Posterior cingulate gyrus (tissue), 11 donors: Measurements from ENCODE around the gene SPEM1.
A peak's percentile ranks its signal among the peaks of the same experiment; 100 is the strongest.

ENCODE experiments used
- DNase-seq, 10 donors: peaks; one replicate each; pipeline versions ENCODE4 v3.0.0 to v3.0.0-alpha.2; 2020 to 2021; ENCODE audit warnings: mixed read lengths in 3 of 10
- intact Hi-C: fragments of 100-400 bp; cut with DNase I; formaldehyde crosslinking; loops from one replicate; pipeline ENCODE4 v1.15.1; 2023

SPEM1 gene

DNA sequence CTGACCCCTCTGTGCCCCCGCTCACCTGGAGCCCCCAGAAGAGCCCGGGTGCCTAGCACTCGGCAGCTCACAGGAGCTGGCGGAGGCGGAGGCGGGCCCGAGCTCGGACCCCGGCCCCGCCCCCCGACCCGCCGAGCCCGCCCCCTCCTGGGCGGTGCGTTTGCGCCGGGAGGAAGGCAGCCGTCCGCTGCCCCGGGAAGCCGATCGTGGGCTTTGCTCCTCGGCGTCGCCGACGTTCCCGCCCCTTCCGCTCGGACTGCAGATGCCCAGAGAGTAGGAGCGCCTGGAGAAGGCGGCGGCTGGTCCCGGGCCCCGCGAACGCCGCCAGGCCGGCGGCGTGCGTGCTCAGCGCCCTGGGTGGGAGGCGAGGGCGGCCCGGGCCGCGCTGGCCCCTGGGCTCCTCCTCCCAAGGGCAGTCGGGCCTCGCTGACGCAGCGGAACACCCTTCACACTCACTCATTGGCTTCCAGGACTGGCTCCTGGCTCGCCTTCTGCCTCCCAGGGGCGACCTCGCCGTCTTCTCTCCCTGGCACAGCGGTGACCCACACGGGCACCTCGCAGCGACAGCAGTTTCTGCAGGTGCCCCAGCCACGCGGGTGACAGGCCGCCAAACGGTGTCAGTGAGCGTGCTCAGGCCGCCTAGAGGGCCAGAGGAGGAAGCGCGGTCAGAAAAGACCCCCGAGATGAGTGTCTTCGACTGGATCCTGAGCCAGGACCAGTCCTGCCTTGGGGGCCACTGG lies 25.5 kb upstream of the SPEM1 start, which contains the start of gene PLSCR3:
PLSCR3 (minus strand) TSS at position 74 of the 740 bp plus-strand sequence. CDS start 415 bp downstream, outside the sequence.
- DNase-seq: peak; percentile 73 to 98 (median 87)
- intact Hi-C loops: loop anchor here (5.0 kb wide), 1 partner anchor 43 kb away; the partner anchor contains the start of genes FGF11 and TMEM102

DNA sequence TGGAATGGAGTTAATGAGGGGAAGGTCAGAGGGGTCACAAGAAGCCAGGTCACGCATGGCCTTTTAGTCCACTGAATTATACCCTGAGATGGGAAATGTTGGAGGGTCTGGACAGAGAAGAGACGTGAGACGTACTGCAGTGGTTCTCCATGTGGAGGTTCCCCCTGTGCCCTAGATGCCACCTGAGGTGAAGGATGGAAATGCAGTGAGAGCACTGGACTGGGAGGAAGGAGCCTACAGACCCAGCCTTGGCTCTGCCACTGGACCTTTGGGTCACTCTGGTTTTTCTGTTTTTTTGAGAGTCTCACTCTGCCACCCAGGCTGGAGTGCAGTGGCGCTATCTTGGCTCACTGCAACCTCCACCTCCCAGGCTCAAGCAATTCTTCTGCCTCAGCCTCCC lies 24.0 kb upstream of the SPEM1 start:
- no peak for DNase-seq
- intact Hi-C loops: no loop called here

DNA sequence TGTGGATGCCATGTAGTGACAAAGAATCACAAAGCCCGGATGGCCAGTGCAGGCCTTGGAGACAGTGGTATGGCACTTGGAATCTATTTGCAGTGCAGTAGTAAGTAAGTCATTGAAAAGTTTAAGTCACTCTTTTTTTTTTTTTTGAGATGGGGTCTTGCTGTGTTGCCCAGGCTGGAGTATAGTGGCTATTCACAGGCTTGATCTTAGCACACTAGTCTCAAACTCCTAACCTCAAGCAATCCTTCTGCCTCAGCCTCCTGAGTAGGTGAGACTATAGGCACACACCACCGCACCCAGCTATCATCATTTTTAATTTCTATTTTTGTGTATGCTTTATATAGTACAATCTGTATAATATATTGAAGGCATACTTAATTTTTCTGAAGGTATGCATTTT lies 21.5 kb upstream of the SPEM1 start:
- DNase-seq: peak in 1 of 10 donors; percentile 42
- intact Hi-C loops: no loop called here

DNA sequence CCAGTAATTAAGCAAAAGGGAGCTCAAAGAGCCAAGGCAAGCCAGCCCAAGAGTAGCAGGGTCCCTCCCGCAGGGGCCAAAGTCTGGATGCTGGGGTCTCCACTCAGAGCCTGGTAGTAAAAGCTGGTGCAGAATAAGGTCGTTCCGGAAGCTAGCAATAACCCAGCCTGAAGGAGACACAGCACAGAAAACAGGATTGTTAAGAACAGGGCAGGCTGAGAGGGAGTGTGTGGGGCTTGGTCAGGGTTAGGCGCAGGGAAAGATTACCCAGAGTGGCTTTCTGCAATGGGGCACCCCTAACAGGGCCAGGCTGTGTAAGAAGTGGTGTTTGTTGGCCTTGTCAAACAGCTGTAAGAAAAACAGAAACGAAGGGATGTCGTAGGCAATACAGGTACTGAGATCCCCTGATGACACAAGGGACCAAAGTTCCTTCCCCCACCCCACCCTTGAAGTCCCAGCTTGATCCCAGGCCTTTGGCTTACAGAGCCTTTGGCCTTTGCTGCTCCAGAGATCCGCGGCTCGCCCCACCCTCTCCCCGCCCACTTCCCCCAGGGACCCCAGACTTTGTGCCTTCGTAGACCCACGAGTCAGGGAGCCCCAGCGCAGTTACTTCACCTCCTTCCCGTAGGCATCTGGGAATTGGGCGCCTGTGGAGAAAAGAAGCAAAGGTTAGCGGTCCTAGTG lies 16.9 kb upstream of the SPEM1 start:
- intact Hi-C loops: loop anchor here (5.0 kb wide), 1 partner anchor 284 kb away; the partner anchor contains the start of genes TP53 and WRAP53
- DNase-seq: peak in 1 of 10 donors; percentile 67

DNA sequence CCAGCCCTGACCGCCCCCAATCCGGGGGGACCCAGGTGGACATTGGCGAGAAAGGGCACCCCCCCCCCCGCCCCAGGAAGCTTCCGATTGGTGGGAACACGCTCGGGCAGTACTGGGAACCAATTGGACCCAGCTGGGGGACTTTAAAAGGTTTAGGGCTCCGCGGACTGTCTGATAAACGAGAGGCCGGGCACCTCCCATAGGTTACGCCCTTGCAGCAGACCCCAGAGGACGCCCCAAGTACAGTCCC lies 16.5 kb upstream of the SPEM1 start:
- intact Hi-C loops: loop anchor here (5.0 kb wide), 1 partner anchor 284 kb away; the partner anchor contains the start of genes TP53 and WRAP53
- DNase-seq: no peak

DNA sequence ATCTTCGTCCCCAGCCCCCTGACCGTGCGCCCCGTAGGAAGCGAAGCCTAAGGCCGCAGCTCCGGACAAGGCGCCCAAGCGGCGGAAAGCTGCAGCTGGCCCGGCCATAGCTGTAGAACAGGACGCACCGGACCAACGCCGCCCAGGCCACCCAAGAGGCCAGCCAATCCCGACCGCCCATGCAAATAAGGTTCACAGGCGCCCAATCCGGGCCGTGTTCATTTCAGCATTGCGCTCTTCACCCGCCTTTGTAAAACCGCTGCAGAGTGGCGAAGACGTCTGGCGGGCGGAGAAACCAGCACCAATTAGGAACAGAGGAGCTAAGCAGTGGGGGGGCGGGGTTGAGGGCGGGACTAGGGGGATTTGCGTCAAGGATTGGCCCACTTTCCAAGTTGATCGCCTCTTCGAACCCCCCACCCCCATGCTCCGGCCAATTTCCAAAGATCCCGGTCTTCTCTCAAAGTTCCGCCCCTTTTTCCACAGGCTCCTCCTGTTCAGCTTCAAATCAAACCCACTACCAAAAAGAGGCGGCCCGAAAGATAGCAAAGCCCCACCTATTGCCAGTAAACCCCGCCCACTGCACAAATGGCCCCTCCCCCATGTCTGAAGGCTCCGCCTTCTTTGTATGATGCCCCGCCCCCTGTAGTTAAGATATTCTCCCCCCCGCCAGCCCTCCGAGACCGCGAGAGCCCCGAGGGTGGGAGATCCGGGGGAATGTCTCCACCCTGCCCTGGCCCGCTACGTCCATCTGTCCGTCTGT lies 16.0 kb upstream of the SPEM1 start, which contains the start of gene TMEM256:
TMEM256 (minus strand) TSS at position 121 of the 760 bp plus-strand sequence; CDS start at position 108, 13 bp downstream.
- intact Hi-C loops: loop anchor here (2.0 to 5.0 kb wide), 3 partner anchors 53 to 283 kb away; partner anchors contain the start of genes POLR2A, TP53 and WRAP53
- peak; percentile 99 to 100 (median 100) for DNase-seq

- DNase-seq: peak in 6 of 10 donors; percentile 38 to 90 (median 81)
- intact Hi-C loops: loop anchor here (2.0 to 5.0 kb wide), 3 partner anchors 54 to 282 kb away; partner anchors contain the start of genes POLR2A, TP53 and WRAP53
These were observed 15.3 kb upstream of the SPEM1 start for GRCh38 chr17:7404737-7405349.

GRCh38 chr17:7405350-7406234 lies 14.5 kb upstream of the SPEM1 start:
- intact Hi-C loops: loop anchor here (2.0 kb wide), 2 partner anchors 55 to 79 kb away; partner anchors contain the start of gene POLR2A
- no peak for DNase-seq

DNA sequence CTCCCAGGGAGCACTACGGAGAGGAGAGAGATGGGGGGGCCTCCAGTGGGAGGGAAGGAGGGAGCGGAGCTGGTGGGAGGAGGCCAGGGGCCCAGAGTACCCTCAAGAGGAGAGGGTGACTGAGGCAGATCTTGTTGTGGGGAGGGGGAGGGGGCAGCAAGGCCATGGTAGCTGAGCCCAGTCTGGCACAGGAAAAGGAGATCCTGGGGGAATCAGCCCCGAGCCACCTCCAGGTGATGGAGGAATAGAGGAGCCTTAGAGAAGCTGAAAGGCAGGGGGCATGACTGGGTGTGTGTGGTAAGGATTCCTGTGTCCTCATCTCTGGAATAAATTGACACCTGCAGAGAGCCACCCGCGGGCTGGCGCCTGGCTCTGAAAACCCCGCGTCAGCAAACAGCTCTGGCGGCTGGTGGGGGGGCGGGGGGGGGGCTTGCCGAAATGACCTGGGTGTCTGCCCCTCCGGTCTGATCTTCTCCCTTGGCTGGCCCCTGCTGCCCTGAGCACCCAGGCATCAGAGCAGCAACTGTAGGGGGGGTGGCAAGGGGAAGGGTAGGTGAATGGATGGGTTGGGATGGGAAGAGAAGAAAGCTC lies 13.8 kb upstream of the SPEM1 start:
- no peak for DNase-seq
- intact Hi-C loops: no loop called here

DNA sequence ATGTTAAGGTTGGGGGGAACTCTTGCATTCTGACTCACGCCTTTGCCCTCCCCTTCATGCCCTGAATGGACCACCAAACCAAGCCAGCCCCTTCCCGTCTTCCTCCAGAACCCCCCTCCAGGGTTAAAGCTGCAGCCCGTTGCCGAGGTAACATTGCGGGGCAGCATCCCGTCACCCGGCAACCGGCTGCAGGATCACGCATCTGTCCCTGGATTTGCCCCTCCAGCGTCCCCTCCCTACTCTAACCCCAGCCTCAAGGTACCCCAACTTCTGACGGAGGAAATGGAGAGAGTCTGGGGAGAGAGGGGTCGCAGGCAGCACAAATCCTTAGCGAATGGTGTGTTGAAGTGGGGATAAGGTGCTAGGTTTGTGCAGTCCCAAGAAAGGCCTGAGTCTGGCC lies 13.0 kb upstream of the SPEM1 start:
- peak in 1 of 10 donors; percentile 72 for DNase-seq
- intact Hi-C loops: no loop called here

DNA sequence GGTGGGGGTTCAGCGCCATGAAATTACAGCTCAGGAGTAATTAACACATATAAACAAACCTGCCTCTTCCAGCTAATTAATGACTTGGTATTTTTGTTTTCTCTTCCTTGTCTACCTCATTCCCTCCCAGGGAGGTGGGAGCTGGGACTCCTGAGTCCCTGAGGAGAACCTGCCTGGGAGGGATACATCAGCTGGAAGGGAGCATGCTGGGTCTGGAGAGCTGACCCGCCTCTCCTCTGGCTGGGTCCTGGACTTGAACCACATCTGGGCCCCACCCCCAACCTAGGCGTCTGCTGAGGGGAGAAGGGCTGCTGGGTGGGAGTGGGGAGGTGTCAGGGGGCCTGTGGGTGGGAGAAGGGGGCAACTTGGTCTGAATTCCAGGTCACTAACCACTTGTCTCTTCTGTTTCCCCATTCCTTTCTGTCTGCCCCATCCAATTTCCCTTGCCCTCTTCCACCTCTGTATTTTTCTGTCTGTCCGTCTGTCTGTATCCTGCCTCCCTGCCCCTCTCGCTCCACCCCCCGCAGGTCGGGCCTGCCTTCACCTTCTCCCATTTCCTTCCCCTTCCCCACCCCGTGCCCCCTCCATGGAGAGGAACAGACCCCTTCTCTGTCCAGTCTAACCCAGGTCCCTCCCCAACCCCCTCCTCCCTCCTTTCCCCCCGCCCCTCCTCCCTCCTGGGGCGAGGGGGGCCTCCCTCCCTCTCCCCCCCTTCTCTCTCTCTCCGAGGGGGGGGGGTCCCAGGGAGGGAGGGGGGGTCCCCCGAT lies 12.5 kb upstream of the SPEM1 start, which contains the start of gene NLGN2:
NLGN2 (plus strand) TSS at position 361 of the 767 bp plus-strand sequence. CDS start 411 bp downstream, outside the sequence.
- DNase-seq: no peak
- intact Hi-C loops: no loop called here

GRCh38 chr17:7408252-7408727 lies 11.8 kb upstream of the SPEM1 start:
- DNase-seq: no peak
- intact Hi-C loops: no loop called here

DNA sequence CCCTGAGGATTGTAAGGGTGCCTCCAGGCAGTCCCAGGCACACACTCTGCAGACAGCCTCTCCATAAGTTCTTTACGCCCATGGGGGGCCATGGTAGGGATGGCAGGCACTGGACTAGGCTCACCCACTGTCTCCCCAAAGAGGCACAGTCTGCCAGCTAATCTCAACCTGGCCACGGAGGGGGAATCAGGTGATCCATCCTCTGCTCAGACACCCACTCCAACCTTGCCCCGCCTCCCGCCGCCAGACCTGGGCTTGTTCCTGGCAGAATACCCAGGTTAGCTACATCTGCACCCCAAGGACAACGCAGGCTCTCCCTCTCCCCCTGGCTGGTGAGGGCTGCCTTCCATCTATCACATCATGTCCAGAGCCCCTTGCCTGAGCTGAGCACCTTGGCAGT lies 11.3 kb upstream of the SPEM1 start:
- no peak for DNase-seq
- intact Hi-C loops: no loop called here

- no peak for DNase-seq
- intact Hi-C loops: no loop called here
These were observed 10.4 kb upstream of the SPEM1 start for GRCh38 chr17:7409716-7410115.

DNA sequence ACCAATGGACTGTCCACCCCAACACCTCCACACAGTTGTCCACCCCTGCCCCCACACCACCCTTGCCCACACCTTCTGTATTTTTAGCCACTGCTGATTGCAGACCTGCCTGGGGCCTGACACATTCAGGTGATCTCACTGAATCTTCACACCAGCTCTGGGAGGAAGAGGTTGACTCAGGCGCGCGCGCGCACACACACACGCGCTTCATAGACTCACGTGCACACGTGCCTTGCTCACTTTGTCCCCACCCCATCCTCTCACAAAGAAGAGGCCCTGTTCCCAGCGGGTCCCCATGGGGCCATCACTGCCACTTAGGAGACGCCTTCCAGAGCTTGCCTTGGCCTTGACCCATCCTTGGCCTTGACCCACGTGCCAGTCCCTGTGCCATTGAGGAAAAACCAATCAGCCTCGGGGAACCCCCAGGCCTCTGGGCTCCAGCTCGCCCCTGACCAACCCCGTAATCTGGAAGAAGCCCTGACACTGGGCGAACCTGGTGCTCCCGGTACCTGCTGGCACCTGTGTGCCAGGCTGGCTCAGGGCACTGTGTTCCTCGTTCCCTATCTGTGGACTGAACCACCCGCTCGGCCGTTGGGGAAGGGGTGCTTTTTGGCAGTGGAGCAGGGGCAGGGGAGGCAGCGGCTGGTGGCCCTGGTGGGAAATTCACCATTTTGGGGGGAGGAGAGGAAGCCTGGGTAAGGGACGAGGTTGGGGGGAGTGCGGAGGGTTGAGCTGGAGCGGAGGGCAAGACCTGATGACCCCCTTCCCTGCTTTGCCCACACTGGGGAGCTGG lies 9.3 kb upstream of the SPEM1 start:
- intact Hi-C loops: no loop called here
- DNase-seq: no peak

DNA sequence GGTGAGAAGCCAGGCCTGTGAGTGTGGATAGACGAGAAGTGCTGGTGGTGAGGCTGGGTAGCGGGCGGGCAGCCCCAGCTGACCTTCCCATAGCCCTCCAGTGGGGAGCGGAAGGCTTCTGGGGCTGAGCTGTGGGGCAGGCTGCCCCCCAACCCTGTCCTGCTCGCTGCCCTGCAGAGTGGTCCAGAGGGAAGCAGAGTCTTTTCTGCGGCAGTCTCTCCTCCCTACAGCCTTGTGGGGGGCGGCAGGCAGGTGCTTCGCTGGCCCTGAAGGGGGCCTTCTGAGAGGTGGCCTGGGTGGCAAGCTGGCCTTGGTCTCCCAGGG lies 8.7 kb upstream of the SPEM1 start:
- intact Hi-C loops: no loop called here

DNA sequence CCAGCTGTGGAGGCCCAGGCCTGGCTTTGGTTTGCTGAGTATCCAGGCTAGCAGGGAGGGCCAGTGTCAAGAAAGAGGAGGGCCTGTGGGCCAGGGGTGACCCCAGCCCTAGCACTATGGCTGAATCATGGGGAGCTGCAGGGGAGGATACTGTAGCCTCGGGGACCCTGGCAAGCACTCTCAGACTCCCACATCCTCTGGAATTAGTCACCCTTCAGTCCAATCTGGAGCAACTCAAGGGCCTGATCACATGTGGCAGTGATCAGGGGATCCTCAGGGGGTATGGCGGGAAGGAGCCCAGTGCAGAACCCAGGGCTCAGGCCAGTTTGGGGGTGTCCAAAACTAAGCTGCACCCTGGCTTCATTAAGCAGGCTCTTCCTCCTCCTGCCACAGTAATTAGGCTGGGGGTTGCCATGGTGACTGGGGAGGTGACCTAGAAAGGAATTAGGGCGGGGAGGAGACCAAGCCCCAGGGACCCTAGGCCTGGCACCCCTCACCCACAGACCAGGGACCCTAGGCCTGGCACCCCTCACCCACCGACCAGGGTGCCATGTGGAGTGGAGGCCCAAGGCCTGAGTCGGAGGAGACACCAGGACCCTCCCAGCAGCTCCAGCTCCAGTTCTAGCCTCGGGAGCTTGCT lies 6.7 kb upstream of the SPEM1 start:
- intact Hi-C loops: no loop called here
- no peak for DNase-seq

More for the DNA sequence above, 8.7 kb upstream of the SPEM1 start:
- DNase-seq: no peak
